GM12875 (cell line): Measurements from ENCODE around the gene CNTNAP2.

Experiments
- H3K4me3 ChIP-seq: one replicate; pipeline ENCODE4 v1.5.1; 2011; ENCODE audit warnings: low read depth, low read length, control low read depth
- CTCF ChIP-seq: IDR thresholded peaks from 2 replicates; pipeline ENCODE4 v1.5.1; 2011; ENCODE audit warnings: low read depth, mild to moderate bottlenecking, control low read depth, inconsistent platforms, low read length, moderate library complexity, borderline replicate concordance; ENCODE audit not compliant: insufficient read depth

Gene CNTNAP2

DNA sequence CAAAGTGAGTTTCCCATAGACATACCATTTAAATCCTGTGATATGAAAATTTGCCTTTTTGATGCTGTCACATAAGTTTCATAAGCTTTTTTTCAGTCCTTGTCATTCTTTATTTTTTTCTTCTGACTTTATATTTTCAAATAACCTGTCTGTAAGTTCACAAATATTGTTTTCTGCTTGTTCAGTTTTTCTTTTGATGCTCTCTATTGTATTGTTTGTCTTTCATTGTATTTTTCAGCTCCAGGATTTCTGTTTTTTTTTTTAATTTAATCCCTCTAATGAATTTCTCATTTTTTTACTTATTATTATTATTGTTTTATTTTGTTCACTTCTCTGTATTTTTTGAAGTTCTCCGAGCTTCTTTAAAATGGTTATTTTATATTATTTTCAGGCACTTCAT is 623.4 kb downstream of the CNTNAP2 start:
- no peak for TF ChIP-seq CTCF
- no peak overlapping the region for H3K4me3 ChIP-seq

DNA sequence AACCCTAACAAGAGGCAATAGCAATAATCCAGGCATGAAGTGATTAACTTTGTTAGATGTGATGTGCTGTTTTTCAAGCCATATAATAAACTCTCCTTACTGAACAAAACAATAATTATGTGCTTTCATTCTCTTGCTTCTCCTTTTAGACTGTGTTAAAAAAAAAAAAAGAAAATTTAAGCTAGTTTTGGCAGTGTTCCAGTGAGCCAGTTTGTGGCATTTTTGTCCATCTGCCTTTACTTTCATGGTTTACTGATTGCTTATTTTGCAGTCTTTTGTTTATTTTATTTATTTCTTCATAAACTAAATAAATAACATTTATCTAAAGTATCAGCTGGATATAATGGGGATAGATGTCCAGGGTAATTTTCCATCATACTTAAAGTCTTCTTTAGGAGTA is 625.3 kb downstream of the CNTNAP2 start:
- no peak overlapping the region for H3K4me3 ChIP-seq
- TF ChIP-seq CTCF = no peak

DNA sequence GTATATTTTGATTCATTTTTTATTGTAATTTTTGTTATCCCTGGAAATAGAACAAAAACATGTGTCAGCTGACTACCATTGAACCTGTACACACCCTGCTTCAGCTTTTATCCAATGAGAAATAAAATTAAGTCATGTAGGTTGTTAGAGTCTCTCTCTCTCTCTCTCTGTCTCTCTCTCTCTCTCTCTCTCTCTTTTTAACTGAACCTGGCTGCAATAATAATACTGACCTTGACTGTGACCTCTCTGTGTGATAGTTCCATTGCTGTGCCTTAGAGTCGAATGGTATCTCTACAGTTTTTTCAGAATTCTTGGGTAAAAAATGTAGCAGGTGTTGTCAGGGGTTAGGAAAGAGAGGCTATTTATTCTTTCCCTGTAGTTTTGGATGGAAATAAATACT is 637.8 kb downstream of the CNTNAP2 start:
- no peak for TF ChIP-seq CTCF
- H3K4me3 ChIP-seq = no peak overlapping the region

DNA sequence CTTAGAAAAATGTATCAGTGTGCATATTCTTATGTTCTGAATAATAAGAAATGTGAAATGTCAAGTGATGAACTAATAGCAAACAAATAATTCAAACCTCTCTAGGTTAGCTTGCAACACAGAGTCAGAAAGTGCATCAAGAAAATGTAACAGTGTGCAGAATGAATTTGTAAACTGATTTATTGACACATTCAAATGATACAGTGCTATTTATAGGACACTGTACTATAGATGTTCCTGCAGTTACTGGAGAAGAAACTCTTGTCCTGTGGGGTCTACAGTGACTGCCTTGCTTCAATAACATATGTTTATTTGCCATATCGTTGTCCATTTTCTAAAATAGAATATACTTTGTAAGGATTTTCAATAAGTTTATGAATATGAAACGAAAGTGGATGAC is 639.0 kb downstream of the CNTNAP2 start:
- no peak overlapping the region for H3K4me3 ChIP-seq
- no peak for TF ChIP-seq CTCF

DNA sequence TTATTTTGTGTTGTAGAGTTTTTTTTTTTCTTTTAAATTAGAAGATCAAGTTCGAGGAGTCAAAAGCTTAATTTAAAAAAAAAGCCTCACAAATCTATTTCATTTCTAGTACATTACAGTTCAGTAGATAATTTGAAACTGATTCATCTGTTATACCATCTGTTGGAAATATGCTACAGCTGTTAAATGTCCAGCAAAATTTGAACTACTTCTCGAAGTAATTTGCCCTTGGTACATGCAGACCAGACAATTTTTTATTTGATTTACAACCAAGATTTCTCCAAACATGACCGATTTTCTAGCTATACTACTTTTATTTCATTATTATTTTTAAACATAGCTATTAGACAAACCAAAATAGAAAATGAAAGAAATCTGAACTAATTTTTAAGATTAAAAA is 647.9 kb downstream of the CNTNAP2 start:
- no peak for TF ChIP-seq CTCF
- H3K4me3 ChIP-seq = no peak overlapping the region

GRCh38 chr7:146768957-146769356 is 652.4 kb downstream of the CNTNAP2 start:
- no peak overlapping the region for H3K4me3 ChIP-seq
- TF ChIP-seq CTCF = no peak

- no peak overlapping the region for H3K4me3 ChIP-seq
- no peak for TF ChIP-seq CTCF
Observed at GRCh38 chr7:146772601-146773000, 656.0 kb downstream of the CNTNAP2 start.

- no peak for TF ChIP-seq CTCF
- no peak overlapping the region for H3K4me3 ChIP-seq
Observed at GRCh38 chr7:146773506-146773905, 656.9 kb downstream of the CNTNAP2 start.
